Colonic mucosa (tissue), 4 donors: ENCODE data around the gene CIAO3. TPM values are rescaled to one million over a fixed set of nuclear protein-coding genes. Genes with fewer than 3 reads are reported as not detected.

ENCODE experiments used
- DNase-seq: peaks from one replicate; pipeline ENCODE4 v3.0.0-alpha.2; 2020
- H3K27ac ChIP-seq: fragments of 200-600 bp; one replicate; pipeline ENCODE4 v1.8.0; 2021
- H3K27me3 ChIP-seq: fragments of 200-600 bp; one replicate; pipeline ENCODE4 v1.8.0; 2021
- H3K36me3 ChIP-seq: fragments of 200-600 bp; one replicate; pipeline ENCODE4 v1.8.0; 2021
- H3K4me1 ChIP-seq: fragments of 200-600 bp; one replicate; pipeline ENCODE4 v1.8.0; 2021; ENCODE audit warnings: mild to moderate bottlenecking
- H3K4me3 ChIP-seq: fragments of 200-600 bp; one replicate; pipeline ENCODE4 v1.8.0; 2021
- H3K9ac ChIP-seq, 2 donors: one replicate each; pipeline ENCODE4 v1.7.0; 2013; ENCODE audit warnings: control low read depth in 2 of 2, low read depth in 2 of 2, low read length in 2 of 2
- H3K9me3 ChIP-seq: fragments of 200-600 bp; one replicate; pipeline ENCODE4 v1.8.0; 2021
- intact Hi-C: fragments of 100-400 bp; cut with DNase I; formaldehyde crosslinking; loops from one replicate; pipeline ENCODE4 v1.14.1; 2022
- total RNA-seq, 2 donors: library from RNA; stranded (reverse); fragmentation: NEBNext Ultra II Directional in 1 of 2; extraction: Animal tissue kit (Norgen Biotek cat#: 25700) in 1 of 2; gene quantifications; one replicate each; pipeline ENCODE4 v1.2.1, GENCODE V29; 2021
- TF ChIP-seq, protein P1 (sequence below): fragments of 200-600 bp; IDR thresholded peaks from one replicate; pipeline ENCODE4 v1.8.0; 2022; ENCODE audit warnings: antibody characterized with exemption, mild to moderate bottlenecking
- donor health status: healthy.
- donor health status: DM: no; HTN: no; CAD: no.
- donor health status: DM: no; HTN: no; CAD: no.

CIAO3 gene
- total RNA-seq, 2 donors from 2014 or later = 29.2 to 62.1 TPM

DNA sequence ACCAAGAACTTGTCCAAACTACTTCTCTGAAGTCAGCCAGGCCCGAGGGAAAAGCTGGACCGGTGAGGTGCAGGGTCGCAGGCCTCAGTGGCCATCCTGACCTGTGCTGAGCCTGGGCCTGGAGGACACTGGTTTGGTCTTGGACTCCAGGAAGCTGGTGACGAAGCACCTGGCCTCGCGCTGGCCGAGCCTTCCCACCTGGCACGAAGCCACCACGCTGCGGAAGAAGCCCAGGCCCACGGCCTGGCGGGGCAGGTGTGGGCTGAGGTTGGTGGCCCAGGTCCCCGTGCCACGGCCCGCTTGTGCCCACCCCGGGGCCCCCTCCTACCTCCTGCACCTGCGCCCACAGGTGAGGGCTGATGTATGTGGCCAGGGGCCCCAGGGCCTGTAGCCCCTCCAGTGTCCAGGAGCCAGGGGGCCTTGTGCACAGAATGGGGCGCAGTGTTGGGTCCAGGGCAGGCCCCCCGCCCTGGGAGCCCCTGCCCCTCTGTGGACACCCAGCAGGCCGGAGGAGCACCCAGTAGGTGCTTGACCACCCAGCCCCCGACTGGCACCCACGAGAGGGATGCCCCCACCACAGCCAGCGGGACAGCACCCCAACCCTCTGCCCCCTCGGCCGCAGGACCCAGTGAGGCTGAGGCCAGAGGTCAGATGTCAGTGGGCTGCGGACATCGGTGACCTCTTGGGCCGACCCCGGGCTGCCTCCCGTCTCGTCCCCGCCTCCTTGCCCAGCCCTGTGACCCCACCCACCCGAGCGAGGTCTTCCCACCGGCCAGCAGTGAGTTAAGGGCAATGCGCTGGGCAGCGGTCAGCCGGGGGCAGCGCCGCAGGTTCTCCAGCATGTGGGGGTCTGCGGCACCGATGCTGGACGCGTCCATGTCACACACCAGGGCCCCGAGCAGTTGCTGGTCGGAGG, 33.5 kb upstream of the CIAO3 start:
- DNase-seq = no peak
- Histone ChIP-seq H3K9me3 (no peaks in the 10 kb centered on the region), H3K4me1 (no peaks in the 10 kb centered on the region), H3K4me3 (no peak overlapping the region), H3K27ac (no peak overlapping the region), H3K27me3 (peaks cover 7% of the 10 kb centered on the region), H3K36me3 (no peaks in the 10 kb centered on the region), H3K9ac (no peak overlapping the region)
- TF ChIP-seq, protein P1, sequence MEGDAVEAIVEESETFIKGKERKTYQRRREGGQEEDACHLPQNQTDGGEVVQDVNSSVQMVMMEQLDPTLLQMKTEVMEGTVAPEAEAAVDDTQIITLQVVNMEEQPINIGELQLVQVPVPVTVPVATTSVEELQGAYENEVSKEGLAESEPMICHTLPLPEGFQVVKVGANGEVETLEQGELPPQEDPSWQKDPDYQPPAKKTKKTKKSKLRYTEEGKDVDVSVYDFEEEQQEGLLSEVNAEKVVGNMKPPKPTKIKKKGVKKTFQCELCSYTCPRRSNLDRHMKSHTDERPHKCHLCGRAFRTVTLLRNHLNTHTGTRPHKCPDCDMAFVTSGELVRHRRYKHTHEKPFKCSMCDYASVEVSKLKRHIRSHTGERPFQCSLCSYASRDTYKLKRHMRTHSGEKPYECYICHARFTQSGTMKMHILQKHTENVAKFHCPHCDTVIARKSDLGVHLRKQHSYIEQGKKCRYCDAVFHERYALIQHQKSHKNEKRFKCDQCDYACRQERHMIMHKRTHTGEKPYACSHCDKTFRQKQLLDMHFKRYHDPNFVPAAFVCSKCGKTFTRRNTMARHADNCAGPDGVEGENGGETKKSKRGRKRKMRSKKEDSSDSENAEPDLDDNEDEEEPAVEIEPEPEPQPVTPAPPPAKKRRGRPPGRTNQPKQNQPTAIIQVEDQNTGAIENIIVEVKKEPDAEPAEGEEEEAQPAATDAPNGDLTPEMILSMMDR = no peak
- intact Hi-C loops = no loop called here

DNA sequence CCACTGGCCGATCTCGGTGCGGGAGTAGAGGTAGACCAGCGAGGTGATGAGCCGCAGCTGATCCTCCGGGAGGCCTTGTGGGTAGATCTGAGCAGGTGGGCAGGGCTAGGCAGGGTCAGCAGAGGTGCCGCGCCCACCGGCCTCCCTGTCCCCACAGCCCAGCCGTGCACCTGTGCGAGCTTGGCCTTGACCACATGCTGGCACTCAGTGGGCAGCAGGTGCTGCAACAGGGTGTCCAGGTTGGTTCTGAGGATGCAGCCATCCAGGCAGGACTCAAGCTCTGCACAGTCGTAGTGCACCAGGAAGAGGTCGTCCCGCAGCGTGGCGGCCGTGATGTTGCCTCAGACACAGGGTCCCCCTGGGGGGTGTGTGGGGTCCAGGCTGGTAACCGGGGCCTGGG, 32.2 kb upstream of the CIAO3 start:
- intact Hi-C loops = no loop called here
- no peaks in the 10 kb centered on the region for H3K36me3 ChIP-seq
- TF ChIP-seq, protein P1 = no peak
- no peaks in the 10 kb centered on the region for H3K4me1 ChIP-seq
- no peak for DNase-seq
- no peaks in the 10 kb centered on the region for H3K9me3 ChIP-seq
- H3K9ac ChIP-seq = no peak overlapping the region
- H3K27me3 ChIP-seq = no peaks in the 10 kb centered on the region
- H3K27ac ChIP-seq = no peak overlapping the region
- H3K4me3 ChIP-seq = no peak overlapping the region

DNA sequence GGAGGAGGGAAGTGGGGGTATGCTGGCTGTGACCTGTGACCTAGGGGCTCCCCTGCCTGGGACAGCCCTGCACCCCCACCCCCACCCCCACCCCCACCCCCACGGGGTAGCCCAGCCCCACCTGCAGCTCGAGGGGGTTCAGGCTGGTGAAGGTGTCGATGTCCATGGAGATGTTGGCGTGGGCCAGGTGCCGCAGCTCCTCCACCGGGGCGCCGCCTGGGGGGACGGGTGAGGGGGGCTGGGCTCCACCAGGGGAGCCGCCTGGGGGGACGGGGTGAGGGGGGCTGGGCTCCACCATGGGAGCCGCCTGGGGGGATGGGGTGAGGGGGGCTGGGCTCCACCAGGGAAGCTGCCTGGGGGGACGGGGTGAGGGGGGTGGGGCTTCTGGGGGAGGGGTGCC, 29.6 kb upstream of the CIAO3 start:
- no peak overlapping the region for H3K4me3 ChIP-seq
- H3K4me1 ChIP-seq = no peaks in the 10 kb centered on the region
- intact Hi-C loops = no loop called here
- no peaks in the 10 kb centered on the region for H3K9me3 ChIP-seq
- TF ChIP-seq, protein P1 = no peak
- H3K27ac ChIP-seq = no peak overlapping the region
- DNase-seq = no peak
- no peak overlapping the region for H3K9ac ChIP-seq
- H3K27me3 ChIP-seq = no peaks in the 10 kb centered on the region
- no peaks in the 10 kb centered on the region for H3K36me3 ChIP-seq

DNA sequence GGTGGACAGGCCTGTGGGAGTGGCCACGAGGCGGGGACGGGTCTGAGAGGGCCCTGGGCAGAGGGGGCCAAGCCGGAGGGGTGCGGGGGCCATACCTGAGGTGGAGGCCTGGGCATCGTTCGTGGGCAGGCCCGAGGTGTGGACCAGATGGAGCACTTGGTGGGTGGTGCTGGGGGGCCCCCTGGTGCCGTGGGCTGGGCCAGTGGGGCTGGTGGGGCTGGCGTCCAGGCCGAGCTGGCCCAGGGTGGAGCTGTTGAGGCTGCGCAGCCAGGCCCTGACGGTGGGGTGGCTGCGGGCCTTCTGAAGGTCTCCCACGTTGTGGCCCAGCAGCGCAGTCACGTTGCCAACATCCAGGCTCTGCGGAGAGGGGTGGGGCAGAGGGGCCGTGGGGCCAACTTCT, 29.1 kb upstream of the CIAO3 start:
- intact Hi-C loops = no loop called here
- Histone ChIP-seq H3K9ac (no peak overlapping the region), H3K4me1 (no peaks in the 10 kb centered on the region), H3K27me3 (no peaks in the 10 kb centered on the region), H3K36me3 (no peaks in the 10 kb centered on the region), H3K4me3 (no peak overlapping the region), H3K27ac (no peak overlapping the region), H3K9me3 (no peaks in the 10 kb centered on the region)
- TF ChIP-seq, protein P1 = no peak
- no peak for DNase-seq

DNA sequence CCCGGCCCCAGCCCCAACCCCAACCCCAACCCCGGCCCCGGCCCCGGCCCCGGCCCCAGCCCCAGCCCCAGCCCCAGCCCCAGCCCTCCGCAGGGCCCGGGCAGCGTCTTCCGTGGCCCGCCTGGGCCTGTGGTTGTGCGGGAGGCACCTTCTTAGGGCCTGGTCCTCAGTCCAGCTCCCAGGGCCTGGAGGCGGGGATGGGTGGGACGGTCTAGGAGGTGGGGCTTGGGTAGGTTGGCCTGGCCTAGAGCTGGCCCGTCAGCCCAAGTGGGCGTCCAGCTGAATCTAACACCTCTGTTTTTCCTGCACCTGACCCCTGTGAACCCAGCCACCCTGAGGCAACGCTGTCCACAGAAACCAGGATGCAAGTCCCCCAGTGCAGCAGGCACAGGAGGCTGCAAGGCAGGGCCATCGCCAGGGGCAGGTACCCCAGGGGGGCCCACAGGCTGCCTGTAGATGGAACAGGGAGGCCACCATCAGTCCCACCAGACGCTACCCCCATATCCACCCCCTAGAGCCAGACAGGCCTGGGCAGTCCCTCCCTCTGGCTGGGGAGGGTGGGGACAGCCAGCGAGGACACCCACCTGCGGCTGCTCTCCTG, 28.5 kb upstream of the CIAO3 start:
- Histone ChIP-seq H3K9me3 (no peaks in the 10 kb centered on the region), H3K27ac (no peak overlapping the region), H3K4me3 (no peak overlapping the region), H3K4me1 (no peaks in the 10 kb centered on the region), H3K9ac (no peak overlapping the region), H3K36me3 (no peaks in the 10 kb centered on the region), H3K27me3 (no peaks in the 10 kb centered on the region)
- no peak for DNase-seq
- TF ChIP-seq, protein P1 = no peak
- intact Hi-C loops = no loop called here
